SJCRH30 (cell line): ENCODE results near the gene MREG. TPM values are rescaled to one million over a fixed set of nuclear protein-coding genes. Genes with fewer than 3 reads are reported as not detected.

Experiments
- DNase-seq, 2 experiments: peaks; one replicate each; pipeline ENCODE4 v3.0.0-alpha.2; 2015 to 2020
- H3K27ac ChIP-seq: fragments of 250-450 bp; sonication (Bioruptor Pico); 2 replicates; pipeline ENCODE4 v1.5.1; 2020; ENCODE audit warnings: mild to moderate bottlenecking, moderate library complexity
- H3K27me3 ChIP-seq: fragments of 250-450 bp; sonication (Bioruptor Pico); 2 replicates; pipeline ENCODE4 v1.5.1; 2020; ENCODE audit warnings: mild to moderate bottlenecking, moderate library complexity
- H3K36me3 ChIP-seq: fragments of 250-450 bp; sonication (Bioruptor Pico); 2 replicates; pipeline ENCODE4 v1.5.1; 2020; ENCODE audit warnings: mild to moderate bottlenecking, moderate library complexity
- H3K4me1 ChIP-seq: fragments of 250-450 bp; sonication (Bioruptor Pico); 2 replicates; pipeline ENCODE4 v1.5.1; 2020; ENCODE audit warnings: mild to moderate bottlenecking, moderate library complexity
- H3K4me3 ChIP-seq: fragments of 250-450 bp; sonication (Bioruptor Pico); 2 replicates; pipeline ENCODE4 v1.5.1; 2020; ENCODE audit warnings: mild to moderate bottlenecking, moderate library complexity
- H3K9me3 ChIP-seq: fragments of 250-450 bp; sonication (Bioruptor Pico); replicated peaks from 2 replicates; pipeline ENCODE4 v1.5.1; 2020; ENCODE audit warnings: mild to moderate bottlenecking, moderate library complexity
- total RNA-seq: library from RNA; depleted of rRNA; stranded (reverse); fragments of >200 nt; shearing (Covaris generic); gene quantifications from 2 replicates; pipeline ENCODE4 v1.2.3, GENCODE V29; 2014; rRNA removed

The MREG gene
- total RNA-seq, 1 experiment from 2014 or later: 11.1 TPM

DNA sequence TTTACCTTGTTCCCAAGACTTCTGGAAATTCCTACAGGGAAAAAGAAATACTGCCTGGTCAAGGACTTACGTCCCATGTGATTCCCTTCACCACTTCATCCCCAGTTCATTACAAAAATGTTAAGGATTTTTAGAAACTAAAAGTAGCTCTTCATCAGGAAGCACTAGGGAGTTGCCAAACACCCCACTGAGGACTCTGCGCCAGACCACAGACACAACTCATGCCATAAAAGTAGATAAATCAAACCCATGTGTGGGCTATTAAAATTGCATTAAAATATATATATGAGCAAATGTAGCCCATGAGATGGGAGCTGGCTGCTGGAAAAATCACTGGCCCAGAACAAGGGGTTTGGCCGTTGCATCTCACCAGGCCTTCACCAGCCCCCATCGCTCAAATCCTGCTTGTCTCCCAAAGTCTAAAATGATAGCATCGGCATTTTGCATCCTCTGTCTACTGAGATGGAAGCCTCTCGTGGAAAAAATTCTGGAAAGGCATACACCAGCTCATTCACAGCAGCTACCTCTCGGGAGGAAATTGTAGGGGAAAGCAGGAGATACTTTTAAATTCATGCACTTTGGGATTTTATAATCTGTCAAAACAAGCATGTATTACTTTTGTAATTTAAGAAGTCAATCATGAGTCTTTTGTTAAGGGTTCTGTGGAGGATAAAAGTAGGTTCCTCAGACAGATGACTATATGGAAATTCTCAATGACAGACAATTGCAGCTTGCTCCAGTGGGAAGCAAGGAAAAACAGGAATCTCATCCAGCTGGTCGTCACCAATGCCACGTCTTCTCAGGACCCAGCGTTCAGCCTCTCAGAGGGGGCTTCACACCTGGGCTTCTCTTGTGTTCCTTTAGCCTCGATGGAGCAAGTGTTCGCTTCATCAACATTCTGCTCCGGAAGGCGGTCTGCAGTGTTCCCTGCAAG is 113.9 kb downstream of the MREG start:
- H3K4me1 ChIP-seq: no peaks in the 10 kb centered on the region
- H3K27me3 ChIP-seq: no peaks in the 10 kb centered on the region
- no peak overlapping the region for H3K4me3 ChIP-seq
- no peaks in the 10 kb centered on the region for H3K9me3 ChIP-seq
- no peak for DNase-seq
- no peak overlapping the region for H3K27ac ChIP-seq
- H3K36me3 ChIP-seq: no peaks in the 10 kb centered on the region

DNA sequence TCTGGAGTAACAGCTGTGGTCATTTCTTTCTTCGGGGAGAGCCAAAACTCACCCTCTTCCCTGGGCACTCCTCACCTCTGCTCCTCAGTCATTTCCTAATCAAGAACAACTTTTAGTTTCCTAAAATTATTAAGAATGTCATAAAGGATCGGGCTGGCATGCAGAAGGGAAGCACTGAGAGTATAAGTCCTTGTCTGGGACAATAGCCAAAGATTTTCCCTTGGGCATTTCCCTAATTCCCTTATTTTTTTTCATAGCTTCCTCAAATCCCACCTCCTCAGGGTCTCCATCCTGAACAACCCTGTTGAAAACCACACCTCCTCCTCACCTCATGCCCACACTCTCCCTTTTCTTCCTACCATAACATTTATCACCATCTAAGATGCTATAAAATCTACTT is 115.0 kb downstream of the MREG start:
- Histone ChIP-seq H3K27ac (no peak overlapping the region), H3K9me3 (no peaks in the 10 kb centered on the region), H3K4me3 (no peak overlapping the region), H3K36me3 (no peaks in the 10 kb centered on the region), H3K4me1 (no peaks in the 10 kb centered on the region), H3K27me3 (no peaks in the 10 kb centered on the region)
- DNase-seq: no peak

DNA sequence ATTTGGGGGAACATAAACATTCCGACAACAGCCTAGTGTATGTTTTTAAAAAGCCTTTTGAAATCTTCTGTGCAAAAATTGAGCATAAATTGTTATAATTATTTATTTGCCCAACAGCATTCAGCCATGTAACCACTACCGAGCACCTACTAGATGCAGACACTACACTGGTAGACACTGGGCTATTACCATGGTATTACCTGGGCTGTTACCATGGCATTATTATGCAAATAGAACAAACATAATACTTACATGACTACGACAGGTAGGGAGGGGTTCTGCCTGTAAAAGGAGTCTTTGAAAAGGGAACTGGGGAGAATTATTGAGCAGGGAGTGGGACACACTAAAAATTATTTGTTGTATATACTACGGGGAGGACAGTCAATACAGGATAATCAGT is 116.4 kb downstream of the MREG start:
- Histone ChIP-seq H3K4me1 (no peaks in the 10 kb centered on the region), H3K27me3 (no peaks in the 10 kb centered on the region), H3K36me3 (no peaks in the 10 kb centered on the region), H3K9me3 (no peaks in the 10 kb centered on the region), H3K4me3 (no peak overlapping the region), H3K27ac (no peak overlapping the region)
- DNase-seq: no peak

DNA sequence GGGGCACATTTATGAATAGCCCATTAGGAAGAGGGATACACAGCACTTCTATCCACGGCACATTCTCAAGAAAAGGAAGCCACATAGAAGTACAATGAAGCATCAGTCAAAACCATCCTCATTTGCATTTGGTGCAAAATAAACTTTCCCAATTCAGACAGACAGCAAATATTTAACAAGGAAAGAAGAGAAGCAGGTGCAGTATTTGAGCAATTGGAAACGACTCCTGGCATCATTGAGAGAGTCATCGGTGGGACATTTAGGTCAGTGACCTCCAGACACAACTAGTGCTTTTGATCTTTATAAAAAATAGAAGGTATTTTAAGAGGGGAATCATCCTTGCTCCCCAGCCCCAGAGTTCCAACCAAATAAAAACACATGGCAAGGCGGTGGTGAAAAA is 118.0 kb downstream of the MREG start:
- H3K9me3 ChIP-seq: no peaks in the 10 kb centered on the region
- H3K4me3 ChIP-seq: no peak overlapping the region
- H3K36me3 ChIP-seq: no peaks in the 10 kb centered on the region
- H3K4me1 ChIP-seq: no peaks in the 10 kb centered on the region
- H3K27me3 ChIP-seq: no peaks in the 10 kb centered on the region
- no peak for DNase-seq
- no peak overlapping the region for H3K27ac ChIP-seq

Other genes with a start within 250 kb of the MREG start
- gene PECR, start 68.3 kb upstream of the MREG start, total RNA-seq: 20.5 and 21.0 TPM in 2 replicates
- 6.6 and 8.2 TPM in 2 replicates for gene TMEM169, start 68.4 kb upstream of the MREG start, total RNA-seq
- gene XRCC5, start 95.8 kb upstream of the MREG start, total RNA-seq: 449 and 483 TPM in 2 replicates